GM12878 (cell line): ENCODE measurements around the gene NPAS3. TPM values are rescaled to one million over a fixed set of nuclear protein-coding genes. Genes with fewer than 3 reads are reported as not detected.

Experiments
- ATF7 ChIP-seq: fragments of 450-650 bp; IDR thresholded peaks from 2 replicates; pipeline ENCODE4 v1.6.1; 2016; ENCODE audit warnings: low read depth, mild to moderate bottlenecking
- CBX3 ChIP-seq: fragments of 200-600 bp; sonication (generic); IDR thresholded peaks from 2 replicates; pipeline ENCODE4 v1.6.1; 2016; ENCODE audit warnings: low read depth, borderline replicate concordance
- CEBPZ ChIP-seq: fragments of 150-350 bp; IDR thresholded peaks from 2 replicates; pipeline ENCODE4 v1.6.1; 2016; ENCODE audit warnings: low read depth, low read length
- ESRRA ChIP-seq: IDR thresholded peaks from 2 replicates; pipeline ENCODE4 v1.6.1; 2012; ENCODE audit warnings: mild to moderate bottlenecking, low read length, improper control_type of control experiment
- IKZF1 ChIP-seq: fragments of 450-650 bp; conservative IDR thresholded peaks from 2 replicates; pipeline ENCODE4 v1.6.1; 2017; ENCODE audit warnings: antibody characterized with exemption, mild to moderate bottlenecking
- JUND ChIP-seq: IDR thresholded peaks from 2 replicates; pipeline ENCODE4 v1.6.1; 2012; ENCODE audit warnings: low read depth, mild to moderate bottlenecking, low read length, improper control_type of control experiment, moderate library complexity
- MTA3 ChIP-seq: IDR thresholded peaks from 2 replicates; pipeline ENCODE4 v1.6.1; 2012; ENCODE audit warnings: low read length, inconsistent platforms, borderline replicate concordance
- NFYA ChIP-seq: IDR thresholded peaks from 2 replicates; pipeline ENCODE4 v1.6.1; 2011; ENCODE audit warnings: low read depth, mild to moderate bottlenecking, low read length, improper control_type of control experiment, borderline replicate concordance
- NR2F1 ChIP-seq: fragments of 450-650 bp; conservative IDR thresholded peaks from 2 replicates; pipeline ENCODE4 v1.6.1; 2017; ENCODE audit warnings: mild to moderate bottlenecking
- PAX5 ChIP-seq: IDR thresholded peaks from 2 replicates; pipeline ENCODE4 v1.6.1; 2011; ENCODE audit warnings: low read depth, low read length, borderline replicate concordance
- PAX8 ChIP-seq: fragments of 450-650 bp; IDR thresholded peaks from 2 replicates; pipeline ENCODE4 v1.6.1; 2017; ENCODE audit warnings: mild to moderate bottlenecking, moderate library complexity
- POLR2A ChIP-seq: IDR thresholded peaks from 2 replicates; pipeline ENCODE4 v1.6.1; 2011; ENCODE audit warnings: low read depth, mild to moderate bottlenecking, low read length
- POLR2AphosphoS2 ChIP-seq: IDR thresholded peaks from 2 replicates; pipeline ENCODE4 v1.6.1; 2011; ENCODE audit warnings: low read depth, mild to moderate bottlenecking, low read length, improper control_type of control experiment, moderate library complexity
- RAD21 ChIP-seq: IDR thresholded peaks from 2 replicates; pipeline ENCODE4 v1.6.1; 2011; ENCODE audit warnings: mild to moderate bottlenecking, low read depth, low read length, moderate library complexity; ENCODE audit not compliant: insufficient read depth
- SIX5 ChIP-seq: IDR thresholded peaks from 2 replicates; pipeline ENCODE4 v1.6.1; 2011; ENCODE audit warnings: mild to moderate bottlenecking, low read depth, low read length, moderate library complexity; ENCODE audit not compliant: severe bottlenecking
- YY1 ChIP-seq: IDR thresholded peaks from 2 replicates; pipeline ENCODE4 v1.6.1; 2011; ENCODE audit warnings: low read depth, mild to moderate bottlenecking, low read length
- ZNF24 ChIP-seq: fragments of 450-650 bp; IDR thresholded peaks from 2 replicates; pipeline ENCODE4 v1.6.1; 2017; ENCODE audit warnings: antibody characterized with exemption, mild to moderate bottlenecking
- polyA plus RNA-seq, 11 experiments: library from polyadenylated mRNA; depleted of rRNA in 4 of 11; unstranded in 6 of 11; stranded (reverse) in 5 of 11; fragments of >200 nt; fragmentation: Nextera tagmentation in 4 of 11; fragmentation: Illumina TruSeq in 1 of 11; extraction: Ambion mirVana in 4 of 11; extraction: Trizol in 1 of 11; gene quantifications; 1 replicate in 1 of 11; 2 replicates in 10 of 11; pipeline versions ENCODE4 v1.2.1 to v1.2.3, GENCODE V29; 2011 to 2016; ENCODE audit warnings: inconsistent platforms in 2 of 11, missing spikeins in 2 of 11, low read depth in 1 of 11
- total RNA-seq, 4 experiments: library from RNA; depleted of rRNA in 3 of 4; stranded (reverse); fragments of >200 nt in 3 of 4; fragmentation: Illumina TruSeq in 1 of 4; extraction: Trizol in 1 of 4; gene quantifications; 2 replicates each; pipeline versions ENCODE4 v1.2.1 to v1.2.3, GENCODE V29; 2013 to 2021
- TF ChIP-seq, protein P1 (sequence below): fragments of 450-650 bp; conservative IDR thresholded peaks from 2 replicates; pipeline ENCODE4 v1.6.1; 2017; ENCODE audit warnings: mild to moderate bottlenecking, moderate library complexity
- TF ChIP-seq, protein P2 (sequence below): fragments of 150-350 bp; IDR thresholded peaks from 2 replicates; pipeline ENCODE4 v1.6.1; 2014; ENCODE audit warnings: mild to moderate bottlenecking, low read depth, low read length
- TF ChIP-seq, protein P3 (sequence below): fragments of 450-650 bp; IDR thresholded peaks from 2 replicates; pipeline ENCODE4 v1.6.1; 2014; ENCODE audit warnings: mild to moderate bottlenecking

NPAS3 gene
- total and polyA plus RNA-seq, 10 of the 15 experiments (the other 5 are each of a cell fraction or from before 2014, with no cell fraction given) = under 0.01 to 2.7 (median 0.03) TPM; not detected in 6

- TF ChIP-seq, protein P1, sequence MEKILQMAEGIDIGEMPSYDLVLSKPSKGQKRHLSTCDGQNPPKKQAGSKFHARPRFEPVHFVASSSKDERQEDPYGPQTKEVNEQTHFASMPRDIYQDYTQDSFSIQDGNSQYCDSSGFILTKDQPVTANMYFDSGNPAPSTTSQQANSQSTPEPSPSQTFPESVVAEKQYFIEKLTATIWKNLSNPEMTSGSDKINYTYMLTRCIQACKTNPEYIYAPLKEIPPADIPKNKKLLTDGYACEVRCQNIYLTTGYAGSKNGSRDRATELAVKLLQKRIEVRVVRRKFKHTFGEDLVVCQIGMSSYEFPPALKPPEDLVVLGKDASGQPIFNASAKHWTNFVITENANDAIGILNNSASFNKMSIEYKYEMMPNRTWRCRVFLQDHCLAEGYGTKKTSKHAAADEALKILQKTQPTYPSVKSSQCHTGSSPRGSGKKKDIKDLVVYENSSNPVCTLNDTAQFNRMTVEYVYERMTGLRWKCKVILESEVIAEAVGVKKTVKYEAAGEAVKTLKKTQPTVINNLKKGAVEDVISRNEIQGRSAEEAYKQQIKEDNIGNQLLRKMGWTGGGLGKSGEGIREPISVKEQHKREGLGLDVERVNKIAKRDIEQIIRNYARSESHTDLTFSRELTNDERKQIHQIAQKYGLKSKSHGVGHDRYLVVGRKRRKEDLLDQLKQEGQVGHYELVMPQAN = no peak
- TF ChIP-seq RAD21 = peak; percentile 79
- TF ChIP-seq, protein P2, sequence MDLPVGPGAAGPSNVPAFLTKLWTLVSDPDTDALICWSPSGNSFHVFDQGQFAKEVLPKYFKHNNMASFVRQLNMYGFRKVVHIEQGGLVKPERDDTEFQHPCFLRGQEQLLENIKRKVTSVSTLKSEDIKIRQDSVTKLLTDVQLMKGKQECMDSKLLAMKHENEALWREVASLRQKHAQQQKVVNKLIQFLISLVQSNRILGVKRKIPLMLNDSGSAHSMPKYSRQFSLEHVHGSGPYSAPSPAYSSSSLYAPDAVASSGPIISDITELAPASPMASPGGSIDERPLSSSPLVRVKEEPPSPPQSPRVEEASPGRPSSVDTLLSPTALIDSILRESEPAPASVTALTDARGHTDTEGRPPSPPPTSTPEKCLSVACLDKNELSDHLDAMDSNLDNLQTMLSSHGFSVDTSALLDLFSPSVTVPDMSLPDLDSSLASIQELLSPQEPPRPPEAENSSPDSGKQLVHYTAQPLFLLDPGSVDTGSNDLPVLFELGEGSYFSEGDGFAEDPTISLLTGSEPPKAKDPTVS = no peak
- TF ChIP-seq MTA3 = no peak
- TF ChIP-seq ESRRA = no peak
- no peak for TF ChIP-seq POLR2A
- TF ChIP-seq, protein P3, sequence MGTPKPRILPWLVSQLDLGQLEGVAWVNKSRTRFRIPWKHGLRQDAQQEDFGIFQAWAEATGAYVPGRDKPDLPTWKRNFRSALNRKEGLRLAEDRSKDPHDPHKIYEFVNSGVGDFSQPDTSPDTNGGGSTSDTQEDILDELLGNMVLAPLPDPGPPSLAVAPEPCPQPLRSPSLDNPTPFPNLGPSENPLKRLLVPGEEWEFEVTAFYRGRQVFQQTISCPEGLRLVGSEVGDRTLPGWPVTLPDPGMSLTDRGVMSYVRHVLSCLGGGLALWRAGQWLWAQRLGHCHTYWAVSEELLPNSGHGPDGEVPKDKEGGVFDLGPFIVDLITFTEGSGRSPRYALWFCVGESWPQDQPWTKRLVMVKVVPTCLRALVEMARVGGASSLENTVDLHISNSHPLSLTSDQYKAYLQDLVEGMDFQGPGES = no peak
- no peak for TF ChIP-seq POLR2AphosphoS2
- TF ChIP-seq PAX8 = no peak
- no peak for TF ChIP-seq CEBPZ
- no peak for TF ChIP-seq PAX5
- TF ChIP-seq NFYA = no peak
- TF ChIP-seq YY1 = 0 out of 2 replicates have a peak, but pooled peaks have one; percentile 9
- no peak for TF ChIP-seq NR2F1
- no peak for TF ChIP-seq CBX3
- TF ChIP-seq SIX5 = no peak
- no peak for TF ChIP-seq ATF7
- no peak for TF ChIP-seq JUND
- TF ChIP-seq ZNF24 = peak; percentile 47; the same call in 1 of the 2 replicates
- 0 out of 2 replicates have a peak, but pooled peaks have one; percentile 33 for TF ChIP-seq IKZF1
Measured at GRCh38 chr14:33839193-33840076, 900.8 kb downstream of the NPAS3 start (continued).
